Glutamatergic neuron (in vitro differentiated cells): ENCODE measurements around the gene B4GALT5. TPM values are rescaled to one million over a fixed set of nuclear protein-coding genes. Genes with fewer than 3 reads are reported as not detected.

Source experiments
- DNase-seq: peaks from one replicate; pipeline ENCODE4 v3.0.0; 2022
- H3K27ac Mint-ChIP-seq: one replicate; pipeline ENCODE4 v1.8.0; 2020; ENCODE audit warnings: mild to moderate bottlenecking, mixed read lengths, inconsistent platforms; ENCODE audit not compliant: unreplicated experiment
- H3K27me3 Mint-ChIP-seq: one replicate; pipeline ENCODE4 v1.8.0; 2020; ENCODE audit warnings: mild to moderate bottlenecking, moderate library complexity, mixed read lengths, inconsistent platforms; ENCODE audit not compliant: unreplicated experiment
- H3K36me3 Mint-ChIP-seq: one replicate; pipeline ENCODE4 v1.8.0; 2020; ENCODE audit warnings: mild to moderate bottlenecking, mixed read lengths, inconsistent platforms; ENCODE audit not compliant: unreplicated experiment
- H3K4me1 Mint-ChIP-seq: one replicate; pipeline ENCODE4 v1.8.0; 2020; ENCODE audit warnings: mild to moderate bottlenecking, low read depth, mixed read lengths, inconsistent platforms; ENCODE audit not compliant: unreplicated experiment
- H3K4me3 Mint-ChIP-seq: one replicate; pipeline ENCODE4 v1.8.0; 2020; ENCODE audit warnings: mild to moderate bottlenecking, mixed read lengths, inconsistent platforms; ENCODE audit not compliant: unreplicated experiment
- H3K9me3 Mint-ChIP-seq: one replicate; pipeline ENCODE4 v1.8.0; 2020; ENCODE audit warnings: mild to moderate bottlenecking, moderate library complexity, mixed read lengths, inconsistent platforms; ENCODE audit not compliant: unreplicated experiment
- total RNA-seq: library from RNA; stranded (reverse); fragmentation: NEBNext Ultra II Directional; extraction: Animal tissue kit (Norgen Biotek cat#: 25700); gene quantifications from one replicate; pipeline ENCODE4 v1.2.1, GENCODE V29; 2021; ENCODE audit not compliant: unreplicated experiment
- TF ChIP-seq, protein P1 (sequence below): fragments of 200-600 bp; sonication (generic); IDR thresholded peaks from one replicate; pipeline ENCODE4 v1.5.0; 2021; ENCODE audit not compliant: partially characterized antibody, unreplicated experiment

The B4GALT5 gene
- total RNA-seq, 1 donor from 2014 or later: 61.3 TPM

DNA sequence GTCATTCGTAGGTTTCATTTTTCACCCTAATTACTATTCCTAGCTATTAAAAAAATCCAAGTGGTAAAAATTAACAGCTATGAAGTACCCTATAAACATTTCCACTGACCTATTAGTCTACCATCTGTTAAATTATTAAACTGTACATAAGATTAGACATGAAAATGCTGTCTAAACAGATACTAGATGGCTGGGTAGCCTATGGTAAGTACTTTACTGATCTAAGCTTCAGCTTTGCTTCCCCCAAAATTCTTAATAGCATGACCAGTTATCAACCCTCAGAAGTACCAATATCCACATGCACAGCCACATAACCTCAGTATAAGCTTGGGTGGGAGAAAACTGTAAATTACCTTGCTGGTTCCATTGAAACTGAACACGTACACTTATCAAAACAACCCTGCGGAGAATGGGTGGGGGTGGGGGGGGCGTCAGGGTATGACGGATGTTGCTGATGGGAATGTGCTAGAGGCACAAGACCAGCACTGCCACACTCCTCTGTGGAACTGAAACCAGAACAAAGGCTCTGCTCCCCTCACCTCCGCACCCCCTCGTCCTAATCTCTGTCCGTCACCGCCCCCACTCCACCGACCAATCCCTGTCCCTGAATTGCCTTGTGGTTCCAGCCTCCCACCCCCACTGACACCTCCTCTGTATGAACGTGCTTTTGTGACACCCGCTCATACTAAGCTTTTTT, 45.3 kb downstream of the B4GALT5 start:
- no peak overlapping the region for H3K27ac Mint-ChIP-seq
- H3K9me3 Mint-ChIP-seq: no peaks in the 10 kb centered on the region
- TF ChIP-seq, protein P1, sequence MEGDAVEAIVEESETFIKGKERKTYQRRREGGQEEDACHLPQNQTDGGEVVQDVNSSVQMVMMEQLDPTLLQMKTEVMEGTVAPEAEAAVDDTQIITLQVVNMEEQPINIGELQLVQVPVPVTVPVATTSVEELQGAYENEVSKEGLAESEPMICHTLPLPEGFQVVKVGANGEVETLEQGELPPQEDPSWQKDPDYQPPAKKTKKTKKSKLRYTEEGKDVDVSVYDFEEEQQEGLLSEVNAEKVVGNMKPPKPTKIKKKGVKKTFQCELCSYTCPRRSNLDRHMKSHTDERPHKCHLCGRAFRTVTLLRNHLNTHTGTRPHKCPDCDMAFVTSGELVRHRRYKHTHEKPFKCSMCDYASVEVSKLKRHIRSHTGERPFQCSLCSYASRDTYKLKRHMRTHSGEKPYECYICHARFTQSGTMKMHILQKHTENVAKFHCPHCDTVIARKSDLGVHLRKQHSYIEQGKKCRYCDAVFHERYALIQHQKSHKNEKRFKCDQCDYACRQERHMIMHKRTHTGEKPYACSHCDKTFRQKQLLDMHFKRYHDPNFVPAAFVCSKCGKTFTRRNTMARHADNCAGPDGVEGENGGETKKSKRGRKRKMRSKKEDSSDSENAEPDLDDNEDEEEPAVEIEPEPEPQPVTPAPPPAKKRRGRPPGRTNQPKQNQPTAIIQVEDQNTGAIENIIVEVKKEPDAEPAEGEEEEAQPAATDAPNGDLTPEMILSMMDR: no peak
- peaks cover 25% of the 10 kb centered on the region for H3K4me1 Mint-ChIP-seq
- H3K36me3 Mint-ChIP-seq: no peaks in the 10 kb centered on the region
- no peak for DNase-seq
- no peaks in the 10 kb centered on the region for H3K27me3 Mint-ChIP-seq
- H3K4me3 Mint-ChIP-seq: no peak overlapping the region

DNA sequence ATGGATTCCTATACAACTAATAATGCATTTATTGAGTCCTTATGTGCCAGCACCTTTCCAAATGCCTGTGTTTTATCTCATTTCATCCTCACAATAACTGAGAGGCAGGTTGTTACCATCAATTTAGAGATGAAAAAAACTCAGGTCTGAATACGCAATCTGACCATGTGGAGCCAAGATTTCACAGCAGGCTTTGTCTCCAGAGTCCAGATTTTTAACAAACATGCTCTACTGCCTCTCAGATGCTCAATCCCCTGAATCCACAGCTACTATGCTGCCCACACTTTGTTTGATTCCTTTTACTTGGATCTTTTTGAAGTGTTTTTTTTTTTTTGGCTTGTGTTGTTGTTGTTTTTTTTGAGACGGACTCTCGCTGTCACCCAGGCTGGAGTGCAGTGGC, 46.8 kb downstream of the B4GALT5 start:
- TF ChIP-seq, protein P1: no peak
- Mint-ChIP-seq H3K27me3 (no peaks in the 10 kb centered on the region), H3K27ac (peak overlapping the region; percentile 2), H3K4me3 (no peak overlapping the region), H3K9me3 (no peaks in the 10 kb centered on the region), H3K4me1 (peaks cover 20% of the 10 kb centered on the region), H3K36me3 (no peaks in the 10 kb centered on the region)
- no peak for DNase-seq

DNA sequence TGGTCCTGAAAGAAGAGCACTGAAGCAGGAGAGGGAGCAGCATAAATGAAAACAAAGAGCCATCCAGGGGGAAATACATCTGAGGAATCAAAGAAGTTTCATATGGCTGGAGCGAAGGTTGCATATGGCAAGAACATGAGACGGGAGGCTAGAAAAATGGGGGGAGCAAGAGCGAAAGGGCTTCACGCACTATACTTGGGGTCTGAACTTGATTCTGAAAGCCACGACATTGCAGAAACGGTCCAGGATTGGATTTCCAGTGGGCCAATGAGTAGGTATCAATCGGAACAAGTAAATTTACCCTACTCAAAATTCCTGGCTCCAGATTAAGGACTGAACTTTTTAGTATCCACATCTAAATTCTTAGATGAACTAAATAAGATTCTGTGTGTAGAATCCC, 47.9 kb downstream of the B4GALT5 start:
- no peak for DNase-seq
- no peak overlapping the region for H3K27ac Mint-ChIP-seq
- H3K36me3 Mint-ChIP-seq: no peaks in the 10 kb centered on the region
- peaks cover 18% of the 10 kb centered on the region for H3K4me1 Mint-ChIP-seq
- H3K9me3 Mint-ChIP-seq: no peaks in the 10 kb centered on the region
- H3K4me3 Mint-ChIP-seq: no peak overlapping the region
- TF ChIP-seq, protein P1: no peak
- no peaks in the 10 kb centered on the region for H3K27me3 Mint-ChIP-seq

DNA sequence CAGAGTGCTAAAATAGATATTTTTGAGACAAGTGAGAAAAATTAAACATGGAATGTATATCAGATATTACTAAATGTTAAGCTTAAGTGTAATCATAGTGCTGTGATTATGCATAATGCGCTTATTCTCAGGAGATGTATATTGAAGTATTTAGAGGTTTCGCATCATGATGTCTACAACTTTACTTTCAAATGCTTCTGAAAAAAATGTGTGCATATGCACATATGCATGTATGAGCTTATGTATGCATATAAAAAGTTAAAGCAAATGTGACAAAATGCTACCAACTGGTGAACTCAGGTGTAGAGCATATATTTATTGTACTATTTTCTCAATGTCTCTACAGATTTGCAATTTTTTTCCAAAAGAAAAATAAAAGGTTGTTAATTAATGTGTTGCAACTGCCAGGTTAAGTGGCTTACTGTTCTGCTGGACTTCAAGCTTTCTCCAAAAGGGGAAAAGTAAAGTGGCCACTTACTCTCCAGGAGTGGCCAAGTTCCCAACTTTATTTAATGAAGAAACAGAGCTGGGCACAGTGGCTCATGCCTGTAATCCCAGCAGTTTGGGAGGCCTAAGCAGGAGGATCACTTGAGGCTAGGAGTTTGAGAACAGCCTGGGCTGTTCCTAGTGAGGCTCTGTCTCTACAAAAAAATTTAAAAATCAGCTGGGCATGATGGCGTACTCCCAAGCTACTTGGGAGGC, 48.9 kb downstream of the B4GALT5 start:
- Mint-ChIP-seq H3K9me3 (no peaks in the 10 kb centered on the region), H3K4me3 (no peak overlapping the region), H3K36me3 (no peaks in the 10 kb centered on the region), H3K27ac (no peak overlapping the region), H3K4me1 (peaks cover 18% of the 10 kb centered on the region), H3K27me3 (no peaks in the 10 kb centered on the region)
- no peak for DNase-seq
- TF ChIP-seq, protein P1: no peak

DNA sequence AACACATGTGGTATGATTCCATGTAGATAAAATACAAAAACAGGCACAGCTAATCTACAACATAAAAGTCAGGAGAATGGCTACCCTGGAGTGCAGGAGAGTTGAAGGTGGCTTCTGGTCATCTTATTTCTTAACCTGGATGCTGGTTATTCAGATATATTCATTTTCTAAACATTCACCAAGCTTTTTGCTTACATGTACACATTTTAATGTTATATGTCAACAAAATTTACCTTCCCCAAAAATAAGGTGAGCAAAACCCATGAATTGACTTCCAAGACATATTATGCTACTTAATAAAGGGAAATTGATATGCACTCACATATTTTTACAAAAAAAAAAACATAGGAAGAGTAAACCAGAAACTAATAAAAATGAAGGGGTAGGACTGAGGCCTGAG, 50.6 kb downstream of the B4GALT5 start:
- no peak for DNase-seq
- no peak overlapping the region for H3K4me3 Mint-ChIP-seq
- no peaks in the 10 kb centered on the region for H3K9me3 Mint-ChIP-seq
- no peaks in the 10 kb centered on the region for H3K27me3 Mint-ChIP-seq
- H3K4me1 Mint-ChIP-seq: peaks cover 13% of the 10 kb centered on the region
- TF ChIP-seq, protein P1: no peak
- no peaks in the 10 kb centered on the region for H3K36me3 Mint-ChIP-seq
- H3K27ac Mint-ChIP-seq: no peak overlapping the region
